Measurements from ENCODE around the gene PON3. TPM values are rescaled to one million over a fixed set of nuclear protein-coding genes. Genes with fewer than 3 reads are reported as not detected.

The PON3 gene
- total and polyA plus RNA-seq, 2 of the 4 experiments (the other 2 are of a cell fraction), result not detected

- Histone ChIP-seq H2AK9ac (replicated peaks; ENCODE audit: low read depth, low read length, poor library complexity) (no peak overlapping the region), H4K8ac (ENCODE audit: low read depth in 2 of 2, low read length in 2 of 2) (no peak overlapping the region), H3K4me2 (ENCODE audit: low read depth, low read length) (no peak overlapping the region), H3K4me1 (ENCODE audit: control insufficient read depth, insufficient read depth, low read length) (no peaks in the 10 kb centered on the region), H2AK5ac (ENCODE audit: low read depth, low read length) (no peak overlapping the region), H2BK15ac (ENCODE audit: low read depth, low read length) (no peak overlapping the region), H3K18ac (ENCODE audit: low read depth, low read length) (no peak overlapping the region), H3K27me3 (ENCODE audit: control insufficient read depth, insufficient read depth, low read length) (peaks cover 8% of the 10 kb centered on the region), H2BK120ac (ENCODE audit: low read depth, low read length) (no peak overlapping the region), H3K56ac (ENCODE audit: extremely low read depth, insufficient read depth, low read length) (no peak overlapping the region), H2AFZ (replicated peaks; ENCODE audit: low read length, poor library complexity) (no peak overlapping the region), H3K9me1 (ENCODE audit: insufficient read depth, low read length) (no peaks in the 10 kb centered on the region), H3K14ac (replicated peaks; ENCODE audit: low read depth, low read length) (no peak overlapping the region), H3K9me3 (ENCODE audit: control insufficient read depth, insufficient read depth, low read length) (no peaks in the 10 kb centered on the region), H3K27ac (ENCODE audit: insufficient read depth, low read length) (no peak overlapping the region), H2BK20ac (ENCODE audit: low read depth, low read length) (no peak overlapping the region), H4K20me1 (ENCODE audit: insufficient read depth, low read length) (no peaks in the 10 kb centered on the region), H3K79me1 (ENCODE audit: low read depth in 1 of 2, low read length in 2 of 2) (no peaks in the 10 kb centered on the region), H4K5ac (ENCODE audit: low read depth, low read length) (no peak overlapping the region), H3K4me3 (ENCODE audit: insufficient read depth, low read depth, low read length) (no peak overlapping the region), H3K4ac (ENCODE audit: low read depth, low read length) (no peak overlapping the region), H3K23ac (ENCODE audit: low read depth, low read length) (no peak overlapping the region), H3K36me3 (ENCODE audit: control insufficient read depth, insufficient read depth, low read length) (no peaks in the 10 kb centered on the region), H2BK5ac (ENCODE audit: low read depth, low read length, poor library complexity, severe bottlenecking) (no peak overlapping the region), H3K9ac (ENCODE audit: low read depth, low read length) (no peak overlapping the region), H4K91ac (ENCODE audit: insufficient read depth, low read depth, low read length) (no peak overlapping the region)
- no CpG with 5 or more reads among the region's 8 CpGs for WGBS, 2 experiments (ENCODE audit: extremely low coverage in 2 of 2, insufficient read length in 1 of 2)
- in situ Hi-C loops (cut with MboI; ENCODE audit: low sequenced_read_pairs) (no loop called here), intact Hi-C loops (cut with micrococcal nuclease) (no loop called here), dilution Hi-C loops (cut with HindIII; ENCODE audit: low sequenced_read_pairs, unreplicated experiment) (no loop called here)
- no TSS peak for BruUV-seq (replicated peaks)
- ATAC-seq (ENCODE audit: low read depth), result no peak
- ChIA-PET CTCF (no interaction called here), POLR2A (ENCODE audit: unreplicated experiment) (no interaction called here)
- TF ChIP-seq, protein P1, sequence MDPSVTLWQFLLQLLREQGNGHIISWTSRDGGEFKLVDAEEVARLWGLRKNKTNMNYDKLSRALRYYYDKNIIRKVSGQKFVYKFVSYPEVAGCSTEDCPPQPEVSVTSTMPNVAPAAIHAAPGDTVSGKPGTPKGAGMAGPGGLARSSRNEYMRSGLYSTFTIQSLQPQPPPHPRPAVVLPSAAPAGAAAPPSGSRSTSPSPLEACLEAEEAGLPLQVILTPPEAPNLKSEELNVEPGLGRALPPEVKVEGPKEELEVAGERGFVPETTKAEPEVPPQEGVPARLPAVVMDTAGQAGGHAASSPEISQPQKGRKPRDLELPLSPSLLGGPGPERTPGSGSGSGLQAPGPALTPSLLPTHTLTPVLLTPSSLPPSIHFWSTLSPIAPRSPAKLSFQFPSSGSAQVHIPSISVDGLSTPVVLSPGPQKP (IDR thresholded peaks at IDR 0.05; ENCODE audit: borderline replicate concordance, low read depth, low read length), result no peak
- TF ChIP-seq RCOR1 (IDR thresholded peaks at IDR 0.05; ENCODE audit: insufficient replicate concordance, low read length), result no peak
- TF ChIP-seq CHD1 (IDR thresholded peaks at IDR 0.05; ENCODE audit: low read depth, low read length), result no peak
- no peak for TF ChIP-seq BHLHE40 (IDR thresholded peaks at IDR 0.05; ENCODE audit: low read depth, low read length)
- no peak for TF ChIP-seq MAZ (IDR thresholded peaks at IDR 0.05; ENCODE audit: borderline replicate concordance, low read depth, low read length)
- no peak for TF ChIP-seq CTCF (conservative IDR thresholded peaks at IDR 0.05; ENCODE audit: low read depth, low read length)
- TF ChIP-seq, protein P2, sequence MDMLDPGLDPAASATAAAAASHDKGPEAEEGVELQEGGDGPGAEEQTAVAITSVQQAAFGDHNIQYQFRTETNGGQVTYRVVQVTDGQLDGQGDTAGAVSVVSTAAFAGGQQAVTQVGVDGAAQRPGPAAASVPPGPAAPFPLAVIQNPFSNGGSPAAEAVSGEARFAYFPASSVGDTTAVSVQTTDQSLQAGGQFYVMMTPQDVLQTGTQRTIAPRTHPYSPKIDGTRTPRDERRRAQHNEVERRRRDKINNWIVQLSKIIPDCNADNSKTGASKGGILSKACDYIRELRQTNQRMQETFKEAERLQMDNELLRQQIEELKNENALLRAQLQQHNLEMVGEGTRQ (IDR thresholded peaks at IDR 0.05; ENCODE audit: low read depth, low read length), result no peak
- no peak for TF ChIP-seq NFE2L2 (IDR thresholded peaks at IDR 0.05; ENCODE audit: low read depth, low read length)
- no peak for TF ChIP-seq RAD21 (IDR thresholded peaks at IDR 0.05; ENCODE audit: low read length)
- no peak for DNase-seq
Observed at GRCh38 chr7:95322396-95322795, 73.8 kb downstream of the PON3 start.

All from IMR-90 (cell line).